ENCODE results near the gene SPG7.

The SPG7 gene

DNA sequence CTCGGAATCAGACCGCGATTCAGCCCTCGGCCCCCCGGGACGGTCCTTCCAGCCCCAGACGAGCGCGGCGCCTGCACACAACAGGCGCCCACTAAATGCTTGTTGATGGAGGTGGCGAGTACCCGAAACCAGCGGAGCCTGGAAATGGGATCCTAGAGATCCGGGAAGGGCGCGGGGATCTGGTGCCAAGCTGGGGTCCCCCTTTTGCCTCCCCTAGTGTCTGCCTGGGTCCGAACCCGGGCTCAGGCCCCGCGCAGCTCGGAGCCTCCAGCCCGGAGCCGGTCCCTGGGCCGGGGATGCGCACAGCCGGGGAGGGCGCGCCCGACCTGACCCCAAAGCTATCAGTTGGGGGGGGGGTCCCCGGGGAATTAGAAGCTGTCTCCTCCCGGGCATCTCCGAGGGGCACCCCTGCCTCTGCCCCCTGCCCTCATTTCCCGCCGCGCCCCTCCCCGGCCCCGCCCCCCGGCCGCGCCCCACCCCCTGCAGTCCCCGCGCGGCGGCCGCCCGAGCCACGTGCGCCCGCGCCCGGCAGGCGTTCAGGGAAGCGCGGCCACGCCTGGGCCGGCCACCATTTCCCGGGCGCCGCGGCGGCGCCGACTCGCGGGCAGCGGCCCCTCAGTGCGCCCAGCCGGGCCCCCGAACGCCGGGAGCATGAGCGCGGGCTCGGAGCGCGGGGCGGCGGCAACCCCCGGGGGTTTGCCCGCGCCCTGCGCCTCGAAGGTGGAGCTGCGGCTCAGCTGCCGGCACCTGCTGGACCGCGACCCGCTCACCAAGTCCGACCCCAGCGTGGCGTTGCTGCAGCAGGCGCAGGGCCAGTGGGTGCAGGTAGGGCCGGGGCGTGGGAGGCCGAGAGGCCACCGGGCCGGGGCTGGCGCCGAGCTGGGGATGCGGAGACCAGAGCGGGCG lies 67.3 kb downstream of the SPG7 start, which contains the start of gene CPNE7:
CPNE7 (plus strand) TSS at position 512 of the 906 bp plus-strand sequence; CDS start at position 652, 140 bp downstream.
- Histone ChIP-seq H3K79me2 (ENCODE audit: insufficient read depth, low read length) (no peaks in the 10 kb centered on the region), H3K4me1 (ENCODE audit: insufficient read depth, low read length, poor library complexity, severe bottlenecking) (no peaks in the 10 kb centered on the region), H4K20me1 (ENCODE audit: insufficient read depth, low read length, poor library complexity, severe bottlenecking) (no peaks in the 10 kb centered on the region), H3K4me2 (ENCODE audit: low read depth, low read length, poor library complexity, severe bottlenecking) (no peak within 1 kb of the TSS), H2AFZ (ENCODE audit: low read length) (no peak within 1 kb of the TSS), H3K36me3 (ENCODE audit: insufficient read depth, low read length) (no peaks in the 10 kb centered on the region), H3K4me3 (ENCODE audit: low read length, poor library complexity, severe bottlenecking) (no peak within 1 kb of the TSS), H3K9me3 (ENCODE audit: insufficient read depth, low read depth, low read length) (no peaks in the 10 kb centered on the region), H3K27me3 (ENCODE audit: insufficient read depth, low read length, poor library complexity, severe bottlenecking) (no peaks in the 10 kb centered on the region), H3F3A (ENCODE audit: low read depth) (no peaks in the 10 kb centered on the region), H3K9me2 (replicated peaks; ENCODE audit: low read depth, low read length) (no peaks in the 10 kb centered on the region), H3K9ac (ENCODE audit: low read depth, low read length, poor library complexity, severe bottlenecking) (no peak within 1 kb of the TSS)
- no peak for TF ChIP-seq EZH2phosphoT487 (IDR thresholded peaks at IDR 0.05; ENCODE audit: borderline replicate concordance)
- TF ChIP-seq, protein P1, sequence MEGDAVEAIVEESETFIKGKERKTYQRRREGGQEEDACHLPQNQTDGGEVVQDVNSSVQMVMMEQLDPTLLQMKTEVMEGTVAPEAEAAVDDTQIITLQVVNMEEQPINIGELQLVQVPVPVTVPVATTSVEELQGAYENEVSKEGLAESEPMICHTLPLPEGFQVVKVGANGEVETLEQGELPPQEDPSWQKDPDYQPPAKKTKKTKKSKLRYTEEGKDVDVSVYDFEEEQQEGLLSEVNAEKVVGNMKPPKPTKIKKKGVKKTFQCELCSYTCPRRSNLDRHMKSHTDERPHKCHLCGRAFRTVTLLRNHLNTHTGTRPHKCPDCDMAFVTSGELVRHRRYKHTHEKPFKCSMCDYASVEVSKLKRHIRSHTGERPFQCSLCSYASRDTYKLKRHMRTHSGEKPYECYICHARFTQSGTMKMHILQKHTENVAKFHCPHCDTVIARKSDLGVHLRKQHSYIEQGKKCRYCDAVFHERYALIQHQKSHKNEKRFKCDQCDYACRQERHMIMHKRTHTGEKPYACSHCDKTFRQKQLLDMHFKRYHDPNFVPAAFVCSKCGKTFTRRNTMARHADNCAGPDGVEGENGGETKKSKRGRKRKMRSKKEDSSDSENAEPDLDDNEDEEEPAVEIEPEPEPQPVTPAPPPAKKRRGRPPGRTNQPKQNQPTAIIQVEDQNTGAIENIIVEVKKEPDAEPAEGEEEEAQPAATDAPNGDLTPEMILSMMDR (conservative IDR thresholded peaks at IDR 0.05; ENCODE audit: low read length): no peak

DNA sequence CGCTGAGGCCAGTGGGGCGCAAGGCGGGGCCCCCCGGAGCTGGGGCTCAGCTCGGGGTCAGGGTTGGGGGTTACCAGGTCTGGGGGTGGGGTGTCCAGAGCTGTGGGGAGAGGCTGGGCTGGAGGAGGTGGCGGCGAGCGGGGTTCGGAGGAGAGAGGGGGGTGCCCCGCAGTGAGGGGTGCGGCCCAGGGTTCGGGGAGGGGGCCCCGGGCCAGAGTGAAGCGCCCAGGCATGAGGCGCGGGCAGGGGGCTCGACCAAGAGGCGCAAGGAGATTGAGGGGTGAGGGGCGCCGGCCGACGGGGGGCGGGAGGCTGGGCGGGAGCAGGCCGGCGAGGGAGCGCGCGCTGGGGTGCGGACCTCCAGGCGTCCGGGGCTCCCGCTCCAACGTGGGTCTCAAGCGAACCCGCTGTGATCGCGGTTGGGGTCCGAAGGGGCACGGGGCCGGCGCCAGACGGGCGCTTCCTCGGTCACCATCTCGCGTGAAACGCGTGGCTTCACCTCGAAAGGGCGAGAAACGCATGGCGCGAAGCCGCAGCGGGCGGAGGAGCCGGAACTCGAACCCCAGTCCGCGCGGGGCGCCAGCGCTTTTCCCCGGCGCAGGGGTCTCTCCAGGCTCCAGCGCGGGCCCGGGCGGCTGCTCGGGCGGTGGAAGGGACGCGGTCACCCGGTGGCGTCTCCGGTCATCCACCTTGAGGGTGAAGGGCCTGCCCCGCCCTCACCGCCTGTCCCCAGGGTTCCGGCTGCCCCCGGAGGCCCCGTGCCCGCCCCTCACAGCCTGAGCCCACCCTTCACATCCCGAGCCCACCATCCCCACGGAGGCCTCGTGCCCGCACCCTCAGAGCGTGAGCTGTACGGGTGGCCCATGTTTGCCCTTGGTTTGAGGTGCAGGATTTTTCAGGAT lies 68.2 kb downstream of the SPG7 start:
- Histone ChIP-seq H2AFZ (ENCODE audit: low read length) (no peak overlapping the region), H3K36me3 (ENCODE audit: insufficient read depth, low read length) (no peaks in the 10 kb centered on the region), H4K20me1 (ENCODE audit: insufficient read depth, low read length, poor library complexity, severe bottlenecking) (no peaks in the 10 kb centered on the region)

DNA sequence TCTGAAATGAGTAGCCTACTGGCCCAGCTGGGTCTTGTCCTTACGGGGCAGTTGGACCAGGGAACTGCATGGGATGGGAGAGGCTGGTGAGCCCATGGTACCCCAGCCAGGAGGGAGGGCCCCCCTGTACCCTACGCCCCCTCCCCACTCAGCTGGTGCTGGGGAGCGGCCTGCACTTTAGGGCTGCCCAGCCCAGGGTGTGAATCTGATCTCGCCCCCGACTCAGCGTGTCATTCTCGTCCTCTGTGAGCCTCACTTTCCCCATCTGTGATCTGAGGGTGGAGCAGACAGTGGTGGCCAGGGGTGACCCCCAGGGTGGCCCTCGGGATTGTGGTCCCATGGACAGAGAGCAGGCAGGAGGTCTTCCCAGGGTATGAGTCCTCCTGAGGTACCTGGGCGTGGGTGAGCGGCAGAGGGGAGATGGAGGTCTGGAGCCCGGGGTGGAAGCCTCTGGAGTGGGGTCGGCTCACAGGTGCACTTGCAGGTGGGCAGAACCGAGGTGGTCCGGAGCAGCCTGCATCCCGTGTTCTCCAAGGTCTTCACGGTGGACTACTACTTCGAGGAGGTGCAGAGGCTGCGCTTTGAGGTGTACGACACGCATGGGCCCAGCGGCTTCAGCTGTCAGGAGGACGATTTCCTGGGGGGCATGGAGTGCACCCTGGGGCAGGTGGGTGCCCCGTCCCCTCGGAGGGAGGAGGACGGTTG lies 69.0 kb downstream of the SPG7 start:
- H3F3A ChIP-seq (ENCODE audit: low read depth): no peaks in the 10 kb centered on the region
- H3K36me3 ChIP-seq (ENCODE audit: insufficient read depth, low read length): no peaks in the 10 kb centered on the region
- no peaks in the 10 kb centered on the region for H3K9me3 ChIP-seq (ENCODE audit: insufficient read depth, low read depth, low read length)
- H3K4me2 ChIP-seq (ENCODE audit: low read depth, low read length, poor library complexity, severe bottlenecking): no peak overlapping the region
- no peaks in the 10 kb centered on the region for H3K79me2 ChIP-seq (ENCODE audit: insufficient read depth, low read length)
- H3K4me1 ChIP-seq (ENCODE audit: insufficient read depth, low read length, poor library complexity, severe bottlenecking): no peaks in the 10 kb centered on the region
- no peak for TF ChIP-seq EZH2phosphoT487 (IDR thresholded peaks at IDR 0.05; ENCODE audit: borderline replicate concordance)
- TF ChIP-seq, protein P1 (conservative IDR thresholded peaks at IDR 0.05; ENCODE audit: low read length): no peak
- no peaks in the 10 kb centered on the region for H3K9me2 ChIP-seq (replicated peaks; ENCODE audit: low read depth, low read length)
- H3K4me3 ChIP-seq (ENCODE audit: low read length, poor library complexity, severe bottlenecking): no peak overlapping the region
- no peak overlapping the region for H2AFZ ChIP-seq (ENCODE audit: low read length)
- no peaks in the 10 kb centered on the region for H4K20me1 ChIP-seq (ENCODE audit: insufficient read depth, low read length, poor library complexity, severe bottlenecking)
- H3K27me3 ChIP-seq (ENCODE audit: insufficient read depth, low read length, poor library complexity, severe bottlenecking): no peaks in the 10 kb centered on the region
- H3K9ac ChIP-seq (ENCODE audit: low read depth, low read length, poor library complexity, severe bottlenecking): no peak overlapping the region

More for the DNA sequence above, 68.2 kb downstream of the SPG7 start:
- no peak overlapping the region for H3K4me3 ChIP-seq (ENCODE audit: low read length, poor library complexity, severe bottlenecking)
- no peaks in the 10 kb centered on the region for H3K9me2 ChIP-seq (replicated peaks; ENCODE audit: low read depth, low read length)
- no peaks in the 10 kb centered on the region for H3K4me1 ChIP-seq (ENCODE audit: insufficient read depth, low read length, poor library complexity, severe bottlenecking)
- H3K4me2 ChIP-seq (ENCODE audit: low read depth, low read length, poor library complexity, severe bottlenecking): no peak overlapping the region
- no peaks in the 10 kb centered on the region for H3K79me2 ChIP-seq (ENCODE audit: insufficient read depth, low read length)
- H3F3A ChIP-seq (ENCODE audit: low read depth): no peaks in the 10 kb centered on the region
- no peak overlapping the region for H3K9ac ChIP-seq (ENCODE audit: low read depth, low read length, poor library complexity, severe bottlenecking)
- TF ChIP-seq EZH2phosphoT487 (IDR thresholded peaks at IDR 0.05; ENCODE audit: borderline replicate concordance): no peak
- TF ChIP-seq, protein P1 (conservative IDR thresholded peaks at IDR 0.05; ENCODE audit: low read length): no peak
- H3K27me3 ChIP-seq (ENCODE audit: insufficient read depth, low read length, poor library complexity, severe bottlenecking): no peaks in the 10 kb centered on the region
- H3K9me3 ChIP-seq (ENCODE audit: insufficient read depth, low read depth, low read length): no peaks in the 10 kb centered on the region
